GM18505 (cell line): Measurements from ENCODE around the gene TRPT1.

Experiments
- ATAC-seq: cut with Tn5 transposase; IDR thresholded peaks from one replicate; pipeline ENCODE4 v1.9.1; 2021; ENCODE audit not compliant: unreplicated experiment
- POLR2A ChIP-seq: IDR thresholded peaks from 4 replicates; pipeline ENCODE4 v1.6.1; 2011; ENCODE audit warnings: borderline replicate concordance; ENCODE audit not compliant: insufficient read depth, insufficient read length; ENCODE audit errors: extremely low read depth

TRPT1 gene

DNA sequence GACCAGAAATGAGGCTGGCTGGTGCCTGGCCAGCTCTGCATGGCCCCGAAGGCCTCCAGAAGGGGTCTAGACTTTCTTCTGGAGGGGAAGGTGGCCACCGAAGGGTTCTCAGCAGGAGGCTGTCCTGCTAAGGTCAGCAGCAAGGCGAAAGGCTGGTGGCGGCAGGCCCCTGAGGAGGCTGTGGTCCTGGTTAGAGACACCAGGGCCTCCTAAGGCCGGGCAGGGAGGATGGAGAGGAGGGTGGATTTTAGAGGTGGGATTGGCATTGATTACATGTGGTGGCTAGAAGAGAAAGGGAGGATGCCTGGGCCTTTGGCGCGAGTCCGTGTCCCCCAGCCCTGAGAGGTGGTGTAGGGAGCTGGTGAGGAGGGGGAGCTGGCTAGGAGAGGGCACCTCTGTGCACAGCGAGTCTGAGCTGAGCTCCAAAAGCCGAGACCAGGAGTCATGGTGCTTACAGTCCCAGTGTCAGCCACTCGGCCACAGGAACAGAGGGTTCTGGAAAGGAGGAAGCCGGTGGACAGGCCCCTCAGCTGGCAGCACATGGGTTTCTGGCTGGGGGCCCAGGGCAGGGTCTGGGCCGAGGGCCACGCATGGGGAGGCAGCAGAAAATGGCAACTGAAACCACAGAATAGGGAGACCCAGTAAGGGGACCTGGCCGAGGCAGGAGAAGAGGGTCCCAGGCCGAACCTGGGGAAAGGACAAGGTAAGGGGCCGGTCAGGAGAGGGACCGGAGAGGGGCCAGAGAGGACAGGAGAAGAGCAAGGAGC, 17.0 kb downstream of the TRPT1 start:
- TF ChIP-seq POLR2A, result no peak
- ATAC-seq, result no peak

DNA sequence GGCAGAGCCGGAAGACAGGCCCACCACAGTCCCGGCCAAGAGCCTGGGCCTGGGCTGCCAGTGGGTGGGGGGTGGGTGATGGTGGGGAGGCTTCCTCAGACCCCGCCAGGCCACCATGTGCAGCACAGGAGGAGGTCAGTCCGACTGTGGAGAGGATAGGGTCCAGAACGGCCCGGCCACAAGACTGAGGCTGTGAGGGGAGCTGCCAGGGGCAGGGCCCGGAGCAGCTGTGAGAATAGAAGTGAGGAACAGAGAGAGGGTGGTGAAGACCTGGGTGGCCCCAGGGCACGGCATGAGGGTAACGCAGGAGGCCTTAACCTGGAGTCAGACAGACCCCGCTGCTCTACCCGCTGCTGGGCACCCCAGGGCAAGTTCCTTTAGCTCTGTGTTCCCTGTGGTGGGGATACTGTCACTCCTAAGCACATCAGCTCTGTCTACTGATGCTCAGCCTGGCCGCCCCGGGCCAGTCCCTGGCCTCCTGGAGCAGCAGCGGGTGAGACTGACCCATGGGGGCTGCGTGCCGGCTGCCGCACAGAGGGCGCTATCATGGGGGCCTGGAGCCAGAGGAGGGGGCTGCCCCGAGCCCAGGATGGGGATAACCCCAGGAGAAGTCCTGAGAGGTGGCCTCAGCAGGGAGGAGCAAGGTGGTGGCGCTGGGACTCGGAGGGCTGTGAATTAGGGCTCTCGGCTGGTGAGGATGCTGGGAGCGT, 17.7 kb downstream of the TRPT1 start:
- peak; percentile 6 for ATAC-seq
- no peak for TF ChIP-seq POLR2A

DNA sequence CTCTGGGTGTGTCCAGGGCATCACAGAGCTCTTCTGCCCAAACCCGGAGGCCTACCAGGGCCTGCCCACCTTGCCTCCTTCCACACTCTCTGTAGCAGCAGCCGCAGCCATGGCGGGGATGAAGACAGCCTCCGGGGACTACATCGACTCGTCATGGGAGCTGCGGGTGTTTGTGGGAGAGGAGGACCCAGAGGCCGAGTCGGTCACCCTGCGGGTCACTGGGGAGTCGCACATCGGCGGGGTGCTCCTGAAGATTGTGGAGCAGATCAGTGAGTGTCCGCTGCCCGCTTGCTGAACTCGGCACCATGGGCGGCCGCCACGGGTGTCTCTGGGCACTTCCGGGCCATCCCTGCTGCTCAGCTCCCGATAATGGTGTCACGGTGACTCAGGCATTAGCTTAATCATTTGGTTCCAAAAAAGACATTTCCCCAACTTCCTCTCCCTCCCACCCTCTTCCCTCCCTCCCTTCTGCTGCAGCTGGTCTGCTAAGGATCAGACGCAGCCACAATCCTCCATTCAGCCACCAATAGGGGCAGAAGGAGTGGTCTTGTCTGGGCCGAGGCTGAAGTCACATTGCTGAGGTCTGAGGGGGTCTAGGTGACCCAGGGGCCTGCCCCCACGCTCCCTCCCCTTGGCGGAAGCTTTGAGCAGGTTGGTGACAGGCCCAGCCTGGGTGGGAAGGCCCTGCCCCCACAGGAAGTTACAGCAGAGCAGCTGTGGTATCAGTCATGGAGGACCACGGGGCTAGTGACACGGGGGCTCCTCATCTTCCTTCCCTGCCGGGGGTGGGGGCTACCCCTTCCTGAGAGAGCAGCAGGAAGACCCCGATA, 18.5 kb downstream of the TRPT1 start:
- peak; percentile 81 for TF ChIP-seq POLR2A
- peak; percentile 42 for ATAC-seq

DNA sequence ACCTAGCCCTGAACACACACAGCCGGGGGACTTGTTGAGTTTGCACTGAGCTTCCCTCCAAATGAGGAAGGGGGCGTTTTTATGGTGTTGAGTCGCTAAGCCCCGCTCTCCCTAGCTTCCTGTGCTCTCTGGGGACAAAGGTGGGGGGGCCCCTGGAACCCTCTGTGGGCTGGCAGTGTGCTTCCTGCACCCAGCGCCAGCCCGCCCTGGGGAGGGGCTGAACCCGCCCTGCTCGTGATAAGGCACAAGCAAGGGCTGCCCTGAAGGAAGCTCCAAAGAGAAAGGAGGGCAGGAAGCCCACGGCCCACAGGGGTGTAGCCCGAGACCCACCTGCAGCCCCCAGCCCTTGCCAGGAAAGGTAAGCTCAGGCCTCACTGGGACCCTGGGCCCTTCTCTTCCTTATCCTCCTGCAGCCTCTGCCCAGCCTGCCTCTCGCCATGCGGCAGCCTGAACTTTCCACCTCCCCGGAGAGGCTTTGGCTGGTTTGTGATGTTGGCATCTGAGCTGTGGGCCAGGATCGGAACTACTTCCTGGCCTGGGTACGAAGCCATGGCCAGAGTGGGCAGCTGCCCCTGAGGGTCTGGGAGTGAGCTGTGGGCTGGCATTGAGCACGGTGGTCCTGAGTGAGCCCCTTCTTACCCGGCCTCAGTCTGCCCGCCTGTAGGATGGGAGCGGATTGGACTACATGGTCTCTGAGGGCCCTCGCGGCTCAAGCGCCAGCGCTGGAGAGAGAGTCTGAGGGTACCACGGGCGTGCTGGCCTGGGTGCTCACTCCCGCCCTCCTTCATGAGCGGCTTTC, 19.3 kb downstream of the TRPT1 start, which contains the start of gene FERMT3:
Gene FERMT3, plus strand, starts transcription at position 265 of the 799 bp plus-strand sequence. CDS start 644 bp downstream, outside the sequence.
- TF ChIP-seq POLR2A, result peak; percentile 70
- ATAC-seq, result no peak

DNA sequence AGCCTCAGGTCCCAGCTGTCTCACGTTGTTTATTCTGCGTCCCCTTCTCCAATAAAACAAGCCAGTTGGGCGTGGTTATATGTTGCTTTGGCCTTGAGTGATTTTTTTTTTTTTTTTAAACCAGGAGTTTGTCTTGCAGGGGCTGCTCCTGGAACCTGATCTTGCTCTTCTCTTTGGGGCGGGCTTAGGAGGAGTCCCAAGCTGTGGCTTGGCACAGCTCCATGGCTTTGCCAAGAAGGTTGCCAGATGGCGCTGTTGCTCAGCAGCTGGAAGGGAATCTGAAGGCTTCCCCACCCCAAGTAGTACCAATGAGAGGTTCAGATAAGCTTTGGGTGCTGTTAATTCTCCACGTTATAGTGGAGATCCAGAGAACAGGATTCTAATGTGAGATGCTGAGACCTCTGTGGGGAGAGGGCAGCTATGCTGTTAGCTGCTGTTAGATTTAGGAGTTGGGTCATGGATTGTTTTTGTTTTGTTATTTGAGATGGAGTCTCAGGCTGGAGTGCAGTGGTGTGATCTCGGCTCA, 21.5 kb downstream of the TRPT1 start:
- no peak for ATAC-seq
- no peak for TF ChIP-seq POLR2A

DNA sequence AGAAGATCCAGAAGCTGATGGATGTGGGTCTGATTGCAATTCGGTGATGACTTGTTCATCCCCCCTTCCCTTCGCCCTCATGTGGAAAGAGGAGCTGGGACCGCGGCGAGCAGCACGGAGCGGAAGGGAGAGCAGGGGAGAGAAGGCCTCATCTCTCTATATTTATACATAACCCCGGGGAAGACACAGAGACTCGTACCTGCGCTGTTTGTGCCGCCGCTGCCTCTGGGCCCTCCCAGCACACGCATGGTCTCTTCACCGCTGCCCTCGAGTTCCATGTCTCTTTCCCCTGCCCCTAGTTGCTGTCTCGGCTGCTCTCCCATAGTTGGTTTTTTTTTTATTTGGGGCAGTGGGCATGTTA, 21.9 kb downstream of the TRPT1 start:
- peak; percentile 4 for TF ChIP-seq POLR2A
- no peak for ATAC-seq

DNA sequence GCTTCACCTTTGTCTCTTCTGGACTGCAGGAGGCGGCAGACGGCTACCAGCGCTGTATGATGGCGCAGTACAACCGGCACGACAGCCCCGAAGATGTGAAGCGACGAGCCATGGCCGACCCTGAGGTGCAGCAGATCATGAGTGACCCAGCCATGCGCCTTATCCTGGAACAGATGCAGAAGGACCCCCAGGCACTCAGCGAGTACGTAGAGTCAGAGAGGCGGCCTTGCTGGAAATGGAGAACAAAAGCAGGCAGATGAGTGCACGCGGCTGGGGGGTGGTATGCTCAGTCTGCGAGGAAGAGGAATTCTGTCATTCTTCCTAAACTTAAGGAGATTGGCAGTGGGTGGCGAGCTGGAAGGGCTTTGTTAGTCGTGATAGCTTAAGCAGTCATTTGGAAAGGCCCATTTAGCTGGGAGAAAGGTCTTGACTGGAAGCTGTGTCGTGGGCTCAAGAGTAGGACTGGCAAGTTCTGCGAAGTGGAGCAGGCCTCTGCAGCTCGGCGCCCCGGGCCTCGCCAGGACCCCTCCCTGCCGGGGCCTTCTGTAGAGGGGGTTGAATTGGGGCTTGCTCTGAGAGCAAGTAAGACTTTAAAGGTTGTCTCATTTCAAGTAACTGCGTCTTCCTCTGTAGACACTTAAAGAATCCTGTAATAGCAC, 22.4 kb downstream of the TRPT1 start:
- ATAC-seq, result no peak

DNA sequence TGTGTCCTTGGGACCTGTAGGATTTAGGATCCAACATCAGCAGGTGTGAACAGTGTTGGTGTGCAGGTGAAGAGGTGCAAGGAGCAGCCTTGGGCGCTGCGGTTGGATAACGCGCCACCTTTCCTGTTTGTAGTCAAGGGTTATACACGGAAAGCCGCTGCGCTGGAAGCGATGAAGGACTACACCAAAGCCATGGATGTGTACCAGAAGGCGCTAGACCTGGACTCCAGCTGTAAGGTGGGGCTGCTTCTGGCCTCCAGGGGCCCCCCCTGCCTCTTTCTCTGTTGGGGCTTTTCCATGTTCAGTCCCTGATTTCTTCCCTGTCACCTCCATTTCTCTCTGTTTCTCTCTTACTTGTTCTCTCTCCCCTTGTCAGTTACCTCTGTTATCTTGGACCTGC, 23.0 kb downstream of the TRPT1 start:
- ATAC-seq, result no peak

More for the DNA sequence above, 22.4 kb downstream of the TRPT1 start:
- no peak for TF ChIP-seq POLR2A

DNA sequence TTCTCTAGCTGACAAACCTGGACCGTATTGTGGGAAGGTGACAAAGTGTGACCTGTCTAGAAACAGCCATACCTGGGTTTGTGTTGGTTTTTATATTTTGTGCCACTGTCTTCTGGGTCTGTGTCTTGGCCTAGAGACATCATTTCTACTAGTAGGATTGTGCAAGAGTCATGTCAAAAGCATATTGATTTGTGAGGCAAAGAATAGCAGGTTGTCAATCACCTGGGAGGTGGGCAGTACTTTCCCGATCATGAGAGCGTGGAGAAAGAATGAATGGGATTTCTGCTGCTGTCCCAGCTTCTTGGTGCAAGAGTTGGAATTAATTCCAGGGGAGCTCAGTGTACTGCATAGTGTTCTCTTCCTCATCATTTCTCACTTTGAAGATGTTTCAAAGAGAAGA, 24.4 kb downstream of the TRPT1 start:
- TF ChIP-seq POLR2A, result no peak
- ATAC-seq, result no peak

More for the DNA sequence above, 23.0 kb downstream of the TRPT1 start:
- no peak for TF ChIP-seq POLR2A

DNA sequence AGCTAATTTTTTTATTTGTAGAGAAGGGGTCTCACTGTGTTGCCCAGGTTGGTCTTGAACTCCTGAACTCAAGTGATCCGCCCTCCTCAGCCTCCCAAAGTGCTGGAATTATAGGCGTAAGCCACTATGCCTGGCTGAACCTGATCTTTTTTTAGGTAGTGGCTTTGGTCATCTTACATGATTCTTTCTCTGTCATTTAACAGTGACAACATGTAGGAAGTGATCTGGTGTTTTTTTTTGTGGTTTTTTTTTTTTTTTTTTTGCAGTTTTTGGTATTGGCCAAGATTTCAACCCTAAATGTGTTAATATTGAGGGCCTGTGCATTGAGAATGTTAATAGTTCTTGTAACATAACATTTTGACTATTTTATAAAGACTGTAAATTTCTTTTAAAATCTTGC, 27.5 kb downstream of the TRPT1 start:
- ATAC-seq, result no peak
- no peak for TF ChIP-seq POLR2A

DNA sequence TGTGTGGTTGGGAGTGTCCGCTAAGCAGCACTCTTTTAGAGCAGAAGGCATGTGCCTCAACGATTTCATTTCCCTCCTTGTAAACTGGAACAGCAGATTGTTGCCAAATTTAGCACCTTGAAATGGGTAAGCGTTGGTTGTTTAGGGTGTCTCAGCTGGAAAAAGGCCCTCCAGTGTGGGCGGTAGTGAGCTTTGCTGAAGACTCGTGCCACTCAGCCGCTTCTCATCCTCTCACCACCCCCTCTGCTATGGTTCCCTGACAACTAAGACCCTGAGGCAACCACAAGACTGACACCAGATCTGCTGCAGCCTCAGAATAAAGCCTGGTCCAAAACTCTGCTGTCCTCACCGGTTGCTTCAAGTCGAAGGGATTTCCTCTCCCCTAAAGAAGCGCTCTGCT, 29.4 kb downstream of the TRPT1 start:
- no peak for ATAC-seq

DNA sequence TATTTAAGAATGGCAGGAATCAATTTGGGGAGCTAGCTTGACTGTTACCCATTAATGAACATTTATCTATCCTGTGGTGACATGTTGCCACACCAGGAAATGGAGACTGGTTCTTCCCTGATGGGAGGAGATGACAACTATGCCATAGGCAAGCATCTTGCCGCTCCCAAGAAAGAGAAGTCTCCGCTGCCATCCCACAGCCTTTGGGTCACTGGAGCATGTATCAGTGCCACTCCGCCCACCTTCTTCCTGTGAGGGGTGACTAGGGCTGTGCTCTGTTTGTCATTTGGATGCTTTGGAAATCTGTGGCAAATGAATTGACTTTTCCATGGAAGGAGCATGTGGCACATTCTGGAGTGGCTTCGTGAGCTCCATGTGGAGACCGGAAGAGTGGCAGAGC, 33.6 kb downstream of the TRPT1 start:
- ATAC-seq, result no peak

More for the DNA sequence above, 29.4 kb downstream of the TRPT1 start:
- no peak for TF ChIP-seq POLR2A

More for the DNA sequence above, 33.6 kb downstream of the TRPT1 start:
- no peak for TF ChIP-seq POLR2A
